Measurements from ENCODE around the gene SUSD6. TPM values are rescaled to one million over a fixed set of nuclear protein-coding genes. Genes with fewer than 3 reads are reported as not detected.

Gene SUSD6
- total and polyA plus RNA-seq, 9 of the 15 experiments (the other 6 are each of a cell fraction or from before 2014, with no cell fraction given): 2.9 to 20.7 (median 5.6) TPM

- FAIRE-seq: no peak
Measured at GRCh38 chr14:69690042-69690441, 78.6 kb downstream of the SUSD6 start.

More at GRCh38 chr14:69690042-69690441, 78.6 kb downstream of the SUSD6 start:
- in situ Hi-C loops (cut with MboI): no loop called here
- ChIA-PET POLR2A (no interaction called here), CTCF (ENCODE audit: low intra/inter-chr PET ratio) (no interaction called here)
- no peaks in the 10 kb centered on the region for H4K20me1 ChIP-seq (replicated peaks; ENCODE audit: control insufficient read depth, insufficient read depth, low read length)
- peaks cover 74% of the 10 kb centered on the region for H3K79me2 ChIP-seq (ENCODE audit: control insufficient read depth, insufficient read depth, low read length)
- no peak overlapping the region for H3K9ac ChIP-seq (ENCODE audit: insufficient read depth in 1 of 2, low read depth in 2 of 2, low read length in 2 of 2)
- H3K27ac ChIP-seq (ENCODE audit: extremely low read depth, low read depth, low read length): no peak overlapping the region
- BruUV-seq (replicated peaks): no TSS peak
- no peaks in the 10 kb centered on the region for H3K27me3 ChIP-seq (ENCODE audit: control insufficient read depth in 2 of 2, insufficient read depth in 2 of 2, low read length in 2 of 2)
- peaks cover 16 to 40% of the 10 kb centered on the region in 2 experiments for H3K4me1 ChIP-seq (replicated peaks in 1 of 2; ENCODE audit: control insufficient read depth in 2 of 2, insufficient read depth in 2 of 2, low read length in 2 of 2)
- no peaks in the 10 kb centered on the region for H3K9me1 ChIP-seq (ENCODE audit: control insufficient read depth, insufficient read depth, low read length)
- ATAC-seq: no peak
- H3K9me3 ChIP-seq (replicated peaks; ENCODE audit: control insufficient read depth, insufficient read depth, low read depth, low read length): no peaks in the 10 kb centered on the region
- 94% methylated on average over 2 of the region's 2 CpGs for WGBS (ENCODE audit: insufficient coverage, low coverage, missing lambda C conversion rate)
- H3K36me3 ChIP-seq (ENCODE audit: control insufficient read depth, insufficient read depth, low read length): peaks cover 11% of the 10 kb centered on the region; the same call in 2 of the 3 replicates
- H3K4me3 ChIP-seq: no peak overlapping the region
- no peak overlapping the region for H3K4me2 ChIP-seq (ENCODE audit: insufficient read depth, low read length)
- intact Hi-C loops (cut with micrococcal nuclease): no loop called here
- DNase-seq (ENCODE audit: extremely low read depth in 1 of 4, low spot score in 3 of 4): no peak
- TF ChIP-seq ADNP (tag; IDR thresholded peaks at IDR 0.05) (no peak), CTBP1 (IDR thresholded peaks at IDR 0.05; ENCODE audit: borderline replicate concordance) (no peak), MTA3 (IDR thresholded peaks at IDR 0.05; ENCODE audit: borderline replicate concordance) (no peak), TEAD1 (CRISPR knock-in tag; IDR thresholded peaks at IDR 0.05) (no peak), PTBP1 (IDR thresholded peaks at IDR 0.05; ENCODE audit: low read depth, low read length) (no peak), SMAD1 (IDR thresholded peaks at IDR 0.05; ENCODE audit: low read depth, low read length, partially characterized antibody) (no peak), NCOR1 (IDR thresholded peaks at IDR 0.05) (no peak), MYNN (IDR thresholded peaks at IDR 0.05) (no peak), MYNN (CRISPR knock-in tag; IDR thresholded peaks at IDR 0.05) (no peak), CBX2 (IDR thresholded peaks at IDR 0.05; ENCODE audit: insufficient read depth, low read length, poor library complexity, severe bottlenecking) (no peak), CREB3 (tag; conservative IDR thresholded peaks at IDR 0.05; ENCODE audit: low read depth) (no peak), E2F6 (IDR thresholded peaks at IDR 0.05; ENCODE audit: borderline replicate concordance in 1 of 2, extremely low read depth in 1 of 2, insufficient read depth in 1 of 2, insufficient read length in 1 of 2, low read depth in 1 of 2, low read length in 1 of 2, poor library complexity in 1 of 2, severe bottlenecking in 1 of 2) (no peak), ZBTB8A (IDR thresholded peaks at IDR 0.05; ENCODE audit: partially characterized antibody) (no peak), CREB3L1 (IDR thresholded peaks at IDR 0.05; ENCODE audit: borderline replicate concordance, low read depth) (no peak), MITF (IDR thresholded peaks at IDR 0.05) (no peak), ZBTB43 (CRISPR knock-in tag; IDR thresholded peaks at IDR 0.05) (no peak)
- H2AFZ ChIP-seq (ENCODE audit: low read depth, low read length): no peak overlapping the region
